Measurements from ENCODE around the gene TAS2R30.

DNA sequence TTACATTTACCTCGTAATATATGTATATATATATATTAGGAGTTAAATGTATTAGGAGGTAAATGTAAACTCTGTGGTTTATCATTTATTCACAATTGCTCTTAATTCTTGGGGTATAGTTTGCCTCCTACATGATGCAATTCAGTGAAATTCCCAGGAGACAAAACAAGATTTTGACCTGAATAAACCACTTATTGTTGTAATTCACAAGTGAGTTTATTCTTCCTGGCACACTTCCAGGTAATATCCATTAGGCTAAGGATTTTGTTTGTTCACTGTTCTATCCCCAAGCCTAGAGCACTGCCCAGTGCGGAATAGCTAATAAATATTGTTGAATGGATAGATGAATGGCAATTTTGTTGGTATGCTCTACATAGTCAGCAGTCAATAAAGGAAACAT lies 39.6 kb upstream of the TAS2R30 start:
- TF ChIP-seq POLR2AphosphoS5 (IDR thresholded peaks at IDR 0.05; ENCODE audit: borderline replicate concordance, low read depth, low read length) (no peak), EZH2 (IDR thresholded peaks at IDR 0.05) (no peak)
